ENCODE results near the gene BTBD9. TPM values are rescaled to one million over a fixed set of nuclear protein-coding genes. Genes with fewer than 3 reads are reported as not detected.

Gene BTBD9
- total and polyA plus RNA-seq, 2 of the 13 experiments (the other 11 are each of a cell fraction or from before 2014, with no cell fraction given), result 1.2 to 3.0 TPM

- in situ Hi-C loops (cut with HindIII; ENCODE audit: extremely low pct_ligation_motif_present, low pct_unique_long_range_greater_than_20kb) (no loop called here), intact Hi-C loops (cut with micrococcal nuclease; ENCODE audit: unreplicated experiment) (no loop called here)
- ATAC-seq (no peak), FAIRE-seq (no peak), DNase-seq (ENCODE audit: low spot score) (no peak)
- H3K79me2 ChIP-seq (ENCODE audit: insufficient read depth, low read length), result no peaks in the 10 kb centered on the region
- POLR2A ChIA-PET, result no interaction called here
- no peak overlapping the region for H3K27ac ChIP-seq (ENCODE audit: extremely low read length, insufficient read depth, low read length)
- H3K9ac ChIP-seq (ENCODE audit: insufficient read depth, low read depth, low read length), result no peak overlapping the region
- CTCF ChIA-PET (ENCODE audit: low intra/inter-chr PET ratio, low total read pairs), result no interaction called here
- H3K27me3 ChIP-seq (ENCODE audit: control insufficient read depth in 1 of 2, insufficient read depth in 2 of 2, low read length in 2 of 2), result no peaks in the 10 kb centered on the region
- H3K4me1 ChIP-seq (ENCODE audit: insufficient read depth, low read length), result no peaks in the 10 kb centered on the region
- no peak overlapping the region for H2AFZ ChIP-seq (ENCODE audit: low read length)
- no peaks in the 10 kb centered on the region for H4K20me1 ChIP-seq (ENCODE audit: insufficient read depth, low read length)
- BruUV-seq (replicated peaks), result no TSS peak
- no peaks in the 10 kb centered on the region for H3K36me3 ChIP-seq (replicated peaks in 1 of 2; ENCODE audit: control insufficient read depth in 1 of 2, insufficient read depth in 2 of 2, low read length in 2 of 2)
- H3K4me3 ChIP-seq (replicated peaks in 1 of 3; ENCODE audit: insufficient read depth in 1 of 3, low read depth in 2 of 3, low read length in 3 of 3), result no peak overlapping the region
- H3K4me2 ChIP-seq (ENCODE audit: low read depth, low read length), result no peak overlapping the region
- no peaks in the 10 kb centered on the region for H3K9me3 ChIP-seq (ENCODE audit: low read length)
- TF ChIP-seq FOXK2 (IDR thresholded peaks at IDR 0.05), result no peak
- TF ChIP-seq ZNF280D (CRISPR knock-in tag; IDR thresholded peaks at IDR 0.05), result no peak
- no peak for TF ChIP-seq CHD2 (IDR thresholded peaks at IDR 0.05; ENCODE audit: low read depth, low read length)
- no peak for TF ChIP-seq ZNF790 (CRISPR knock-in tag; IDR thresholded peaks at IDR 0.05; ENCODE audit: borderline replicate concordance)
- no peak for TF ChIP-seq RERE (CRISPR knock-in tag; IDR thresholded peaks at IDR 0.05; ENCODE audit: low read depth)
- no peak for TF ChIP-seq RFX1 (IDR thresholded peaks at IDR 0.05)
- TF ChIP-seq SMAD1 (CRISPR knock-in tag; IDR thresholded peaks at IDR 0.05; ENCODE audit: borderline replicate concordance, low read depth), result no peak
- no peak for TF ChIP-seq THAP9 (CRISPR knock-in tag; IDR thresholded peaks at IDR 0.05; ENCODE audit: borderline replicate concordance)
- no peak for TF ChIP-seq ZIK1 (CRISPR knock-in tag; IDR thresholded peaks at IDR 0.05; ENCODE audit: borderline replicate concordance, low read depth)
- TF ChIP-seq E2F2 (CRISPR knock-in tag; IDR thresholded peaks at IDR 0.05; ENCODE audit: borderline replicate concordance), result no peak
- no peak for TF ChIP-seq MAFF (IDR thresholded peaks at IDR 0.05; ENCODE audit: low read depth, low read length)
- TF ChIP-seq SRF (IDR thresholded peaks at IDR 0.05; ENCODE audit: low read depth, low read length), result no peak
- no peak for TF ChIP-seq ZNF883 (CRISPR knock-in tag; IDR thresholded peaks at IDR 0.05; ENCODE audit: not compliant biosample characterization)
Observed at GRCh38 chr6:38271081-38271480, 368.6 kb downstream of the BTBD9 start.
